ENCODE results near the gene OR5J2.

DNA sequence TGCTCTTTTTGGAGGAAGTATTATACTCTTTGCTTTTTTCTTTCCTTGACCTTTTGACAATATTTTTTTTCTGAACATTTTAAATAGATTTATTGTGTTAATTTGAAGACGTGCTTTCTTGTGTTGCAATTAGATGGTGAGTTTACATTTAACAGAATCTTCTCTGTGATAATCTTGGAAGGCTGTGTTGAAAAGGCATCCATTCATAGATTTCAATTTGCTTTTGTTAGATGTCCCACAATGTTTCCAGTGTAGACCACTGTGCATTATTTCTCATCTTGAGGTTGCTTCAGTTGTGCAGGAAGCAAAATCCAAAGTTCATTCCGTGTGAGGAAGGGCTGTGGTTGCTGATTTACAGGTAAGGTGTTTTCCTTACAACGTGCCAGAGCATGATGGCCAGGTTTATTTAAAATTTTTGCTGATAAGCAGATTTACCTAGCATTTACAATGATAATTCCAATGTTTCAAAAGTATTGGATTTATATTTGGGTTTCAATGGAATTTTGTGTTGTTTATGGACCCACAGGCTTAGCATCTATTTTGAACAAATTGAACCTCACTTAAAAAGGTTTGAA, 4.1 kb upstream of the OR5J2 start:
- TF ChIP-seq POLR2AphosphoS5 (IDR thresholded peaks at IDR 0.05) = no peak
- TF ChIP-seq, protein P1, sequence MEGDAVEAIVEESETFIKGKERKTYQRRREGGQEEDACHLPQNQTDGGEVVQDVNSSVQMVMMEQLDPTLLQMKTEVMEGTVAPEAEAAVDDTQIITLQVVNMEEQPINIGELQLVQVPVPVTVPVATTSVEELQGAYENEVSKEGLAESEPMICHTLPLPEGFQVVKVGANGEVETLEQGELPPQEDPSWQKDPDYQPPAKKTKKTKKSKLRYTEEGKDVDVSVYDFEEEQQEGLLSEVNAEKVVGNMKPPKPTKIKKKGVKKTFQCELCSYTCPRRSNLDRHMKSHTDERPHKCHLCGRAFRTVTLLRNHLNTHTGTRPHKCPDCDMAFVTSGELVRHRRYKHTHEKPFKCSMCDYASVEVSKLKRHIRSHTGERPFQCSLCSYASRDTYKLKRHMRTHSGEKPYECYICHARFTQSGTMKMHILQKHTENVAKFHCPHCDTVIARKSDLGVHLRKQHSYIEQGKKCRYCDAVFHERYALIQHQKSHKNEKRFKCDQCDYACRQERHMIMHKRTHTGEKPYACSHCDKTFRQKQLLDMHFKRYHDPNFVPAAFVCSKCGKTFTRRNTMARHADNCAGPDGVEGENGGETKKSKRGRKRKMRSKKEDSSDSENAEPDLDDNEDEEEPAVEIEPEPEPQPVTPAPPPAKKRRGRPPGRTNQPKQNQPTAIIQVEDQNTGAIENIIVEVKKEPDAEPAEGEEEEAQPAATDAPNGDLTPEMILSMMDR (IDR thresholded peaks at IDR 0.05) = no peak
- no peak for TF ChIP-seq POLR2A (IDR thresholded peaks at IDR 0.05)
- TF ChIP-seq EP300 (IDR thresholded peaks at IDR 0.05) = no peak

Measured in upper lobe of left lung (tissue), 4 donors.